HG02870 (cell line): Measurements from ENCODE around the gene TRAPPC2.
"Not testable (repeated sequence)": the region's sequence is repeated elsewhere in the genome, so short reads cannot be mapped to it uniquely, and the experiment has no call there.

Source experiments
- ATAC-seq: cut with Tn5 transposase; IDR thresholded peaks from one replicate; pipeline ENCODE4 v1.9.1; 2021; ENCODE audit warnings: mild to moderate bottlenecking, moderate library complexity; ENCODE audit not compliant: unreplicated experiment

Gene TRAPPC2

GRCh38 chrX:13673016-13673415 is 61.4 kb downstream of the TRAPPC2 start:
- ATAC-seq, result no peak

DNA sequence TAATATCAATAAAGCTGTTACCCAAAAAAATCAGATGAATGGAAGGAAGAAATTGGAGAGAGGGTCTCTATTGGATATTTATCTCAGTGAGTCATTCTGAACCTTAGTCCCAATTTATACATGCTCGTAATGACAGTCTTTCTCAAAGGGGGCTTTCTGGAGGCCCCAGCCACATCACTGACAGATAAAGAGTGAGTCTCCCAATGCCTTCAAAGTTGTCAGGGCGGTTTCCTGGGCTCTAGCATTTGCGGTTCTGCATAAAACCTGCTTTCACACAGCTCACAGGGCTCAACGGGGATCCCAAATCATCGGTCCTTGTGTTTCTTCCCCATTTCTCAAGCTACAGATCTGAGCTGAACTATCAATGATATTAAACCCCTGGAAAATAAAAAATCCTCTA is 64.2 kb downstream of the TRAPPC2 start:
- no peak for ATAC-seq

DNA sequence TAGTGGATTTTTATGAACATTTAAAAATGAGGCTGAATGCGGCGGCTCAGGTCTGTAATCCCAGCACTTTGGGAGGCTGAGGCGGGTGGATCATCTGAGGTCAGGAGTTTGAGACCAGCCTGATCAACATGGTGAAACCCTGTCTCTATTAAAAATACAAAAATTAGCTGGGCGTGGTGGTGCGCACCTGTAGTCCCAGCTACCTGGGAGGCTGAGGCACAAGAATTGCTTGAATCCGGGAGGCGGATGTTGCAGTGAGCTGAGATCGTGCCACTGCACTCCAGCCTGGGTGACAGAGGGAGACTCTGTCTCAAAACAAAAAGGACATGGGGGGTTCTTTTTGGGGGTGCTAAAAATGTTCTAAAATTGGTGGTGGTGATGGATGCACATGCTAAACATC is 64.7 kb downstream of the TRAPPC2 start:
- ATAC-seq, result not testable (repeated sequence)

DNA sequence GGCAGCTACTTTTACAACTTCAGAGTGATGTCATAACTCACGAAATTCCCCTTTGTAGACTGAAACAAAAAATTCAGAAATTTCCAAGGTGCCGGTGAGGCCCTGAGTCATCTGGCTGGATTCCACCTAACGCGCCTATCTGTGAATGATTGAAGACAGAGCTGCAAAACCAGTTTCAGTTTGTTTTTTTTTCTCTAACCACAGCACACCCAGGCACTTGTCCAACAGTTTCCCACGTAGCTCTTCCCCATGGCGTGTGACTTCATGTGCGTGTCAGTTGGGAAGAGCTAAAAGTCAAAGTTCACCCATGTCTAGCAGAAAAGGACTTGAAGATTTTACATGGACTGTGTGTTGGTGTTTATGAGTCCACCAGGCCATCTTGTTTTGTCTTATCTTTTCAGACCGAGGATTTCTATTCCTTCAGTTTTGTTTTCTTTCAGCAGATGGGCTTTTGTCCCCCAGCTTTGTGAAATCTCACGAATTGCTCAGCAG is 65.1 kb downstream of the TRAPPC2 start:
- peak; percentile 71 for ATAC-seq

DNA sequence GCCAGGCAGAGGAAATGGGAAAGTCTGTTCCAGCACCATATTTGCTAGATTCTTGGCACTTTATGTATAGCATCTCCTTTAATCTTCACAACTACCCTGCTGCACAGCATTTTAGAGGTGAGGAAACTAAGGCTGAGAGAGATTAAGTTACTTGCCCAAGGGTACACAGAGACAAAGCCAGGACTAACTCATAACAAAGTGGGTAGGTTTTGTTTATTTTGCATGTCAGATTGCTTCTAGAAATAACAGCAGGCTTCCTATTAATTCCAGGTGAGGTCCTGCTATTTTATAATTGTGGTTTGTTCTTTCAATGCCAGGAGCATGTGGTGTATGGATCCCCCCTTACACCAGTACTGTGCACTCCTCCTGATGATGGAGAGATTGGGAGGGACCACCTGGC is 66.5 kb downstream of the TRAPPC2 start:
- ATAC-seq, result no peak

DNA sequence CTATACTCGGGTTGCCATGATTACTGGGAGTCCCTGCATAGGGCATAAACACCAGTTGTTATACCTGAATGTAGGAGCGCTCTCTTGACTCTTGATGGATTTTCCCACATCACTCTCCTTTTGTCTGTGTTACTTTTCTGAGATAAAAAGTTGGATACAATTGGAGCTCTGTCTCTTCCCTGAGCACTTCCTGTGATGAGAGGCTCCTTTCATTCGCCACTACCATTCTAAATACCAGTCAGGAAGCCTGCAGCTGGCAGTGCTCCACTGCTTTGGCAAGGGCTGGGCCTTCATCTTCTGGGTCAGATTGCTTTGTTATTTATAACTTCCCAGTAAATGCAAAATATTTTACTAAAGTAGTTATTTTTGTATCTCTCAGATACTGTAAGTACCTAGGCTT is 67.6 kb downstream of the TRAPPC2 start:
- no peak for ATAC-seq

DNA sequence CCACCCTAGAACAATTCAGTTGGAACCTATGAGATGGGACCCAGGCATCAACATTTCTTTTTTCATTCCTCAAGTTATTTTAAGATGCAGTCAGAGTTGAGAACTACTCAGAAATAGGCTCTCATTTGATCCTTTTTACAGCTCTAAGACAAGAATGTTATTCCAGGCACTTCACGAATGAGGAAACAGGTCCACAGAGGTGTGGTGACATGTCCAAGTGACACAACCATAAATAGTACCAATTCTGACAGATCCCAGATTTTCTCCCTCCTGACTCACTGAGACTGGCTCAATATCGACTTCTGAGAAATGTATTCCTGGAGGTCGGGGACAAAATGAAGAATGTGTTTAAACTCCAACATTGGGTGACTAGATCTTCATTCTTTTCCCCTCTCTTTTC is 70.4 kb downstream of the TRAPPC2 start:
- ATAC-seq, result no peak

GRCh38 chrX:13662355-13662791 is 72.0 kb downstream of the TRAPPC2 start:
- peak; percentile 54 for ATAC-seq
